ENCODE data around the gene CCDC124.
A peak's percentile ranks its signal among the peaks of the same experiment; 100 is the strongest.
"Not testable (repeated sequence)": the region's sequence is repeated elsewhere in the genome, so short reads cannot be mapped to it uniquely, and the experiment has no call there.

The CCDC124 gene

DNA sequence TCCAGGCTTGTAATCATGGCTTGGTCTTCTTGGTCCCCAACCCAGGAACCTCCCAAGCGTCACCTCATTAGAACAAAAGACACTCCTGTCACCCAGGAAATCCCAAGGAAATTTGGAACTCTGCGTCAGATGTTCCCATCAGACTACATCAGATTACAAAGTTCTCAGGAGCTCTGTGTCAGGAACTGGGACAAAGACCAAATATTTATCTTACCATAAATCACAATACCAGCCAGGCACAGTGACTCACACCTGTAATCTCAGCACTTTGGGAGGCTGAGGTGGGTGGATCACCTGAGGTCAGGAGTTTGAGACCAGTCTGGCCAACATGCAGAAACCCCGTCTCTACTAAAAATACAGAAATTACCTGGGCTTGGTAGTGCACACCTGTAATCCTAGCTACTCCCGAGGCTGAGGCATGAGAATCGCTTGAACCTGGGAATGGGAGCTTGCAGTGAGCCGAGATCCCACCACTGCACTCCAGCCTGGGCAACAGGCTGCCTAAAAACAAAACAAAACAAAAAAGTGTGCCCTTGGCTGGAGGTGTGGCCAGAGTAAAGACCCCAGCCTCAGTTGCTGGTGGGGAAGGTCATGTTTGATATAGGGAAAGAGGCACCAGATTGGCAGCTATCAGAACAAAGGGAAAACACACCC, 16.7 kb upstream of the CCDC124 start:
- H3K9me3 ChIP-seq (ENCODE audit: control insufficient read depth, low read depth, low read length), result peaks cover 6% of the 10 kb centered on the region
- H3K4me3 ChIP-seq (ENCODE audit: low read length), result no peak overlapping the region
- H3K9ac ChIP-seq (ENCODE audit: low read length), result no peak overlapping the region
- no peak overlapping the region for H3K27ac ChIP-seq (ENCODE audit: low read length)
- H3K27me3 ChIP-seq (ENCODE audit: control insufficient read depth, insufficient read depth, low read length), result no peaks in the 10 kb centered on the region
- no peaks in the 10 kb centered on the region for H3K4me1 ChIP-seq (ENCODE audit: control insufficient read depth, low read depth, low read length)
- no peaks in the 10 kb centered on the region for H3K36me3 ChIP-seq (ENCODE audit: control insufficient read depth, low read depth, low read length)

DNA sequence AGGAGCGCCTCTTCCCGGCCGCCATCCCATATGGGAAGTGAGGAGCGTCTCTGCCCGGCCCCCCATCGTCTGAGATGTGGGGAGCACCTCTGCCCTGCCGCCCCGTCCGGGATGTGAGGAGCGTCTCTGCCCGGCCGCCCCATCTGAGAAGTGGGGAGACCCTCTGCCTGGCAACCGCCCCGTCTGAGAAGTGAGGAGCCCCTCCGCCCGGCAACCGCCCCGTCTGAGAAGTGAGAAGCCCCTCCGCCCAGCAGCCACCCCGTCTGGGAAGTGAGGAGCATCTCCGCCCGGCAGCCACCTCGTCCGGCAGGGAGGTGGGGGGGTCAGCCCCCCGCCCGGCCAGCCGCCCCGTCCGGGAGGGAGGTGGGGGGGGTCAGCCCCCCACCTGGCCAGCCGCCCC, 14.7 kb upstream of the CCDC124 start:
- H3K9me3 ChIP-seq (ENCODE audit: control insufficient read depth, low read depth, low read length); H3K27me3 ChIP-seq (ENCODE audit: control insufficient read depth, insufficient read depth, low read length); H3K9ac ChIP-seq (ENCODE audit: low read length); H3K36me3 ChIP-seq (ENCODE audit: control insufficient read depth, low read depth, low read length); H3K4me3 ChIP-seq (ENCODE audit: low read length); H3K27ac ChIP-seq (ENCODE audit: low read length); H3K4me1 ChIP-seq (ENCODE audit: control insufficient read depth, low read depth, low read length): not testable (repeated sequence)

DNA sequence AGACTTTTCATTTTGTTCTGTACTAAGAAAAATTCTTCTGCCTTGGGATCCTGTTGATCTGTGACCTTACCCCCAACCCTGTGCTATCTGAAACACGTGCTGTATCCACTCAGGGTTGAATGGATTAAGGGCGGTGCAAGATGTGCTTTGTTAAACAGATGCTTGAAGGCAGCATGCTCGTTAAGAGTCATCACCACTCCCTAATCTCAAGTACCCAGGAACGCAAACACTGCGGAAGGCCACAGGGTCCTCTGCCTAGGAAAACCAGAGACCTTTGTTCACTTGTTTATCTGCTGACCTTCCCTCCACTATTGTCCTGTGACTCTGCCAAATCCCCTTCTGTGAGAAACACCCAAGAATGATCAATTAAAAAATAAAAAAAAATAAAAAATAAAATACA, 13.7 kb upstream of the CCDC124 start:
- not testable (repeated sequence) for H3K27me3 ChIP-seq (ENCODE audit: control insufficient read depth, insufficient read depth, low read length); H3K9me3 ChIP-seq (ENCODE audit: control insufficient read depth, low read depth, low read length); H3K4me1 ChIP-seq (ENCODE audit: control insufficient read depth, low read depth, low read length); H3K27ac ChIP-seq (ENCODE audit: low read length); H3K36me3 ChIP-seq (ENCODE audit: control insufficient read depth, low read depth, low read length); H3K4me3 ChIP-seq (ENCODE audit: low read length); H3K9ac ChIP-seq (ENCODE audit: low read length)

DNA sequence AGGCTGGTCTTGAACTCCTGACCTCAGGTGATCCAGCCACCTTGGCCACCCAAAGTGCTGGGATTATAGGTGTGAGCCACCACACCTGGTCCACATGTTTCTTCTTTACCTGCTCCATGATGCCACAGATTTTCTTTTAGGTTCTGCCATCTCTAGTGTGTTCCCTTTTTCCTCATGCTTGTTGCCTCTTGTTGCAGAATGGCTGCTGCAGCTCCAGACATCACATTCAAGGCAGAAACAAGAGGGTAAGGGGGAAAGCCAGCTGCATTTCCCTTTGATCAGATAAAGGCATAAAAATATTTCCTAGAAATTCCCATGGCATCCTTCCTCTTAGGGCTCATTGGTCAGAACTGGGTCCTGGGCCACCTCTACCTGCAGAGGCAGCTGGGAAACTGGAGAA, 12.3 kb upstream of the CCDC124 start:
- Histone ChIP-seq H3K9ac (ENCODE audit: low read length) (no peak overlapping the region), H3K9me3 (ENCODE audit: control insufficient read depth, low read depth, low read length) (peaks cover 6% of the 10 kb centered on the region), H3K36me3 (ENCODE audit: control insufficient read depth, low read depth, low read length) (no peaks in the 10 kb centered on the region), H3K27ac (ENCODE audit: low read length) (no peak overlapping the region), H3K4me3 (ENCODE audit: low read length) (no peak overlapping the region), H3K27me3 (ENCODE audit: control insufficient read depth, insufficient read depth, low read length) (no peaks in the 10 kb centered on the region), H3K4me1 (ENCODE audit: control insufficient read depth, low read depth, low read length) (no peaks in the 10 kb centered on the region)

DNA sequence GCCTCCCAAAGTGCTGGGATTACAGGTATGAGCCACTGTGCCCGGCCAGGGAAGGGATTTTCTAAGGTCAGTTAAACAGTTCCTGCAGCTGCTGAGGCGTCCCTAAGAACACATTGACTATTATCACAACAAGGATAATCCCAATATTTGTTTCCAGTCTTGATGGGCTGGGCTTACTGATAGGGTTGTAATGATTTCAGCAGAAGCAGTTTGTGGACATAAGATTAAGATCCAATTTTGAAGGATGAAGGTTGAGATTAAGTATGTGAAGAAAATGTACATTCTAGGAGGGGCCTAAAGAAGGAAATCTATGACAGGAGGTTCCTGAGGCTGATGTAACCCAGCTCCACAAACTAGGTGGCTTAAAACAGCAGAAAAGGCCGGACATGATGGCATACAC, 10.7 kb upstream of the CCDC124 start:
- Histone ChIP-seq H3K27me3 (ENCODE audit: control insufficient read depth, insufficient read depth, low read length) (no peaks in the 10 kb centered on the region), H3K27ac (ENCODE audit: low read length) (no peak overlapping the region), H3K36me3 (ENCODE audit: control insufficient read depth, low read depth, low read length) (no peaks in the 10 kb centered on the region), H3K9me3 (ENCODE audit: control insufficient read depth, low read depth, low read length) (peaks cover 1% of the 10 kb centered on the region), H3K9ac (ENCODE audit: low read length) (no peak overlapping the region), H3K4me1 (ENCODE audit: control insufficient read depth, low read depth, low read length) (no peaks in the 10 kb centered on the region), H3K4me3 (ENCODE audit: low read length) (no peak overlapping the region)

DNA sequence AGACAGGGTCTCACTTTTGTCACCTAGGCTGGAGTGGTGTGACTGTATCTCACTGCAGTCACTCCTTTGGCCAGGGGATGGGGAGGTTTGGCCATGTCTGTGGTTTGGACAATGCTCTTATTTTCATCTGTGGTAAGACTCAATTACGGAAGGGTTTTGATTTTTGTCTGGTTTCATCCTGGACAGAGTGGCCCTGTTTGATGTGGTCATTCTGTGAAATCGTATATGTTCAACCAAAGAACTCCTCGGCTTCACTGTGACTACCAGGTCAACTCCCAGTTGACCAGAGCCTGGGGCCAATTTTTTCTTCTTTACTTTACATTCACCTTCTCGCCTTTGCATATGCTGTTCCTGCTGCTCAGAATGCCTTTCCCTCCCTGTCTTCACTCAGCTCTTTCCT, 6.8 kb upstream of the CCDC124 start:
- H3K27me3 ChIP-seq (ENCODE audit: control insufficient read depth, insufficient read depth, low read length), result no peaks in the 10 kb centered on the region
- H3K4me3 ChIP-seq (ENCODE audit: low read length), result no peak overlapping the region
- no peaks in the 10 kb centered on the region for H3K9me3 ChIP-seq (ENCODE audit: control insufficient read depth, low read depth, low read length)
- no peaks in the 10 kb centered on the region for H3K36me3 ChIP-seq (ENCODE audit: control insufficient read depth, low read depth, low read length)
- H3K4me1 ChIP-seq (ENCODE audit: control insufficient read depth, low read depth, low read length), result no peaks in the 10 kb centered on the region
- no peak overlapping the region for H3K9ac ChIP-seq (ENCODE audit: low read length)
- H3K27ac ChIP-seq (ENCODE audit: low read length), result no peak overlapping the region

DNA sequence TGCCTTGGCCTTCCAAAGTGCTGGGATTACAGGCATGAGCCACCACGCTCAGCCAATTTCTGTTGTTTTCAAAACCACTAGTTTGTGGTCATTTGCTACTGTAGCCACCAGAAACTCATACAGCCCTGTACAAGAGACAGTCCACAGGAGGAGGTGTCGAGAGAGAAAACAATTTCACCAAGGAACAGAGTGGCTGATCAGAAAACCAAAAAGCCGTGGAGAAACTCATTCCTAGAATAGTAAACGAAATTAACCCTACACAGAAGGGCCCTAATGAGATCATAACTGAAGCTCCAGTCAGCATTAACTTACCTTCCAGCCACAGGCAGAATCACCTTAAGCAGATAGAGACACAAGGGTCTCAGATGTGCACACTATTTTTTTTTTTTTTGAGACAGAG, 3.8 kb upstream of the CCDC124 start:
- no peak overlapping the region for H3K27ac ChIP-seq (ENCODE audit: low read length)
- H3K36me3 ChIP-seq (ENCODE audit: control insufficient read depth, low read depth, low read length), result no peaks in the 10 kb centered on the region
- H3K4me3 ChIP-seq (ENCODE audit: low read length), result no peak overlapping the region
- H3K4me1 ChIP-seq (ENCODE audit: control insufficient read depth, low read depth, low read length), result peaks cover 8% of the 10 kb centered on the region
- H3K9me3 ChIP-seq (ENCODE audit: control insufficient read depth, low read depth, low read length), result no peaks in the 10 kb centered on the region
- no peaks in the 10 kb centered on the region for H3K27me3 ChIP-seq (ENCODE audit: control insufficient read depth, insufficient read depth, low read length)
- H3K9ac ChIP-seq (ENCODE audit: low read length), result no peak overlapping the region

DNA sequence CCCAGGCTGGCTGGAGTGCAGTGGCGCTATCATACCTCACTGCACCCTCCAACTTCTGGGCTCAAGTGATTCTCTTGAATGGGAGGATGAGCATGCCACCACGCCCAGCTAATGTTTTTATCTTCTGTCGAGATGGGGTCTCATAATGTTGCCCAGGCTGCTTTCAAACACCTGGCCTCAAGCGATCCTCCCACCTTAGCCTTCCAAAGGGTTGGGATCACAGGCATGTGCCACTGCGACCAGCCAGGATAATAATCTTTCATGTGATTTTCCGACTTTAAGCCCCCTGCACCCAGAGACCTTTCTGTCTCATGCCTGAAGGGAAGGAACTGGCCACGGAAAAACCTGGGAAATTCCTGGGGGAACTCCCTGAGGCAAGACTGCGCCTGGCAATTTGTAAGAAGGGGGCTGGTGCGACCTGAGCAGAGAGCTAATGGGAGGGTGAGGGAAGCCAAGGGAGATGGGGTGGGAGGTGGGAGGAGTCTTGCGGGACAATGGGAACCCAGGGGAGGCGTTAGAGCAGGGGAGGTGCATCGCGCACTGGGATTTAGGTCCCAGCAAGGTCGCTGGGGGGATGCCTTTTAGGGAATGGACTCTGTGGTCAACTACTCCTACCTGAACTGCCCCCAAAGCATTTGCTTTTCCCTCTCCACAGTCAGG, 1.2 kb upstream of the CCDC124 start:
- peak overlapping the region; percentile 96 for H3K4me3 ChIP-seq (ENCODE audit: low read length)
- no peaks in the 10 kb centered on the region for H3K27me3 ChIP-seq (ENCODE audit: control insufficient read depth, insufficient read depth, low read length)
- peak overlapping the region; percentile 89 for H3K9ac ChIP-seq (ENCODE audit: low read length)
- H3K9me3 ChIP-seq (ENCODE audit: control insufficient read depth, low read depth, low read length), result no peaks in the 10 kb centered on the region
- peak overlapping the region; percentile 13 for H3K27ac ChIP-seq (ENCODE audit: low read length)
- peaks cover 8% of the 10 kb centered on the region for H3K4me1 ChIP-seq (ENCODE audit: control insufficient read depth, low read depth, low read length)
- H3K36me3 ChIP-seq (ENCODE audit: control insufficient read depth, low read depth, low read length), result no peaks in the 10 kb centered on the region

DNA sequence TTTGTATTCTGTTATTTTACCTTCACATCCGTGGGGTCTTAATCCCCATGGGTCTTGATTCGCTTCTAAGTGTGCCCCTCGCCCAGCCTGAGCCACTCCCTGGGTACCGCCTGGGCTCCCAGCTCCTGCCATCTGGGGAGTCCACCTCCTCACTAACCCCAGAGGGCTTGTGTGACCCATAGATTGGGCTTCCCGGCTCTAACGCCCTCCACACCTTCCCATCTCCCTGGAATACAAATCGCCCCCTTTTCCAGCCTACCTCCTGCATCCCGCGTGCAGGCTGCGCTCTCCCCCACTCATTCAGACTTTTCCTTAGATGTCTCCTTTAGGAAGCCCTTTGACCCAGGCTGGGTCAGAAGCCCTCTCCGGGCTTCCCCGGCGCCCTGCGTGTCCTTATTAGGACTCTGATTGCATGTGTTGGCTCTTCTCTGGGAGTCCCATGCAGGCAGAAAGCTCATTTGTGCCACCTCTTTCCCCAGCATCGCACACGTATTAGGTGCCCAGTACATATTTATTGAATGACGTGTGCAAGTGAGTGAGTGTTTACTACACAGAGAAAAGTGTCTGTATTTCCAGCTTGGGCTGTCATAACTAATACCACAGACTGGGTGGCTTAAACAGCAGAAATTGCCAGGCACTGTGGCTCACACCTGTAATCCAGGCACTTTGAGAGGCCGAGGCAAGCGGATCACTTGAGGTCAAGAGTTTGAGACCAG, 757 bp downstream of the CCDC124 start:
- Histone ChIP-seq H3K9ac (ENCODE audit: low read length) (peak overlapping the region; percentile 89), H3K9me3 (ENCODE audit: control insufficient read depth, low read depth, low read length) (no peaks in the 10 kb centered on the region), H3K27ac (ENCODE audit: low read length) (no peak overlapping the region), H3K4me3 (ENCODE audit: low read length) (peak overlapping the region; percentile 96), H3K36me3 (ENCODE audit: control insufficient read depth, low read depth, low read length) (no peaks in the 10 kb centered on the region), H3K27me3 (ENCODE audit: control insufficient read depth, insufficient read depth, low read length) (no peaks in the 10 kb centered on the region), H3K4me1 (ENCODE audit: control insufficient read depth, low read depth, low read length) (peaks cover 8% of the 10 kb centered on the region)

DNA sequence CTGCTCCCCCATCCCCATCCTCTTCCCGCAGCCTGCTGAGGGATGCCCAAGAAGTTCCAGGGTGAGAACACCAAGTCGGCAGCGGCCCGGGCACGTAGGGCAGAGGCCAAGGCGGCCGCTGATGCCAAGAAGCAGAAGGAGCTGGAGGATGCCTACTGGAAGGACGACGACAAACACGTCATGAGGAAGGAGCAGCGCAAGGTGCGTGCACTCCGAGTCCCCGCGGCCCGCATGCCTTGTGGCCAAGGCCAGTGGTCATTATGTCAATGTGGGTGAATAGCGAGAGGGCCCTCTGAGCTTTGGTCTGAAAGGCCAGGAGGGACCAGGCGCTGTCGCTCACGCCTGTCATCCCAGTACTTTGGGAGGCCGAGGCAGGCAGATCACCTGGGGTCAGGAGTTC, 3.6 kb downstream of the CCDC124 start:
- no peaks in the 10 kb centered on the region for H3K36me3 ChIP-seq (ENCODE audit: control insufficient read depth, low read depth, low read length)
- no peak overlapping the region for H3K27ac ChIP-seq (ENCODE audit: low read length)

DNA sequence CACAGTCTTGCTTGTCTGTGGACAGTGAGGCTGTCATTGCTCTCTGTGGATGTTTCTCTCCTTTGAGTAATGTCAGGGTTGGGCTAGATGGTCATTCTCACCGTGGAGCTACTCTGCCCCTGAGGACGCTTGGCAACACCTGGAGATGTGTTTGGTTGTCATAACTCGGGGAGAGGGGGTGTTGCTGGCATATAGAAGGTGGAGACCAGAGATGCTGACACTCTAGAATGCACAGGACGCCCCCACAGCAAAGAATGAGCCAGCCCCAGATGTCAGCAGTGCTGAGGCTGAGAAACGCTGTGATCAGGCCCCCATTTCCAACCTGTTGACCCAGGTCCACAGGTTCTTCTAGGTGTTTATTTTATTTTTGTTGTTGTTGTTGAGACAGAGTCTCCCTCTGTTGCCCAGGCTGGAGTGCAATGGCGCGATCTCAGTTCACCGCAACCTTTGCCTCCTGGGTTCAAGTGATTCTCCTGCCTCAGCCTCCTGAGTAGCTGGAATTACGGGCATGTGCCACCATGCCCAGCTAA, 4.6 kb downstream of the CCDC124 start:
- Histone ChIP-seq H3K4me1 (ENCODE audit: control insufficient read depth, low read depth, low read length) (peaks cover 5% of the 10 kb centered on the region), H3K9me3 (ENCODE audit: control insufficient read depth, low read depth, low read length) (no peaks in the 10 kb centered on the region), H3K9ac (ENCODE audit: low read length) (no peak overlapping the region), H3K36me3 (ENCODE audit: control insufficient read depth, low read depth, low read length) (no peaks in the 10 kb centered on the region), H3K27ac (ENCODE audit: low read length) (no peak overlapping the region), H3K27me3 (ENCODE audit: control insufficient read depth, insufficient read depth, low read length) (no peaks in the 10 kb centered on the region), H3K4me3 (ENCODE audit: low read length) (no peak overlapping the region)

More for the DNA sequence above, 3.6 kb downstream of the CCDC124 start:
- Histone ChIP-seq H3K4me1 (ENCODE audit: control insufficient read depth, low read depth, low read length) (peaks cover 7% of the 10 kb centered on the region), H3K9me3 (ENCODE audit: control insufficient read depth, low read depth, low read length) (no peaks in the 10 kb centered on the region), H3K9ac (ENCODE audit: low read length) (no peak overlapping the region), H3K27me3 (ENCODE audit: control insufficient read depth, insufficient read depth, low read length) (no peaks in the 10 kb centered on the region), H3K4me3 (ENCODE audit: low read length) (no peak overlapping the region)

Data from iPS-18a (cell line).